ENCODE results near the gene DAZAP1.

The DAZAP1 gene

DNA sequence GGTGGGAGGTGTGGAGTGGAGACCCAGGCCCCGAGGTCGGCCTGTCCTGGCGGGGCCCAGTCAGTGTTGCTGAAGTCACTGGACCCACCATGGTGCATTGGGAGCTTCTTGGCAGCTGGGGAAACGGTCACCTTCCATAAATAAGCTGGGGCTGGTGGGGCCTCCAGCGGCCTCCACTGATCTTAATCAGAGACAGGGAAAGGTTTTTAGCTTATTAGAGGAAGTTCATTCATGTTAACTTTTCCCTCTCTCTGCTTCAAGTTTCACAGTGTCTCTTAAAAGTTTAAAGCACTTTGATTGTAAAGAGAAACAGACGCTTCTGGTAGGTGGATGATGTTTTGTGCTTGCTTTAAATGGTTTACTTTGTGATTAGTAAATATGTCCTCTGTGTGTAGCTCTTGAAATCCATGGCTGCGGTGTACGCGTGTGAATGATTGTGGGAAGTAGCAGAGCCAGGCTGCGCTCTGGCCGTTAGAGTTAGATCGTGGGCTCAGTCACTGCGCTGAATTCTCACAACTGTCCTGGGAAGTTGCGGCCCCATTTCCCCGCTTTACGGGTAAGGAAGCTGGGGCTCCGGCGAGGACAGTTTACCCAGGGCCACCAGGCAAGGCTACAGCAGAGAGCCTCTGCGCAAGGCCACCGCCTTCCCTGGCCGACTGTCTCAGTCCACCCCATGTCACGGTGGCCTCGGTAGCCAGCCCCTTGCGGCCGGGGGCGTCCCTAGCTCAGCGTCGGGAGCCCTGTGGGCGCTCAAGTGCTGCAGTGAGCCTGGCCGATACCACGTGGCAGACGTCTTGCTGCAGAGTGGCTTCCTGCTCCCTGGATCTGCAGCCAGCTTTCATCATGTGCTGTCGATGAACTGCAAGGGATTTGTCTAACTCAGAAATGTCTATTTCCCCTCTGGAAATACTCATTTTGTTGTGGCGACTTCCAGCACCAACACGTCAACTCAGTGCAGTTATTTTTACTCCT, 40.2 kb upstream of the DAZAP1 start:
- no peak overlapping the region for H3K9ac ChIP-seq (ENCODE audit: low read depth, low read length, poor library complexity, severe bottlenecking)
- no peak for TF ChIP-seq EZH2phosphoT487 (IDR thresholded peaks at IDR 0.05; ENCODE audit: borderline replicate concordance)
- H3K4me1 ChIP-seq (ENCODE audit: insufficient read depth, low read length, poor library complexity, severe bottlenecking), result peaks cover 23% of the 10 kb centered on the region

DNA sequence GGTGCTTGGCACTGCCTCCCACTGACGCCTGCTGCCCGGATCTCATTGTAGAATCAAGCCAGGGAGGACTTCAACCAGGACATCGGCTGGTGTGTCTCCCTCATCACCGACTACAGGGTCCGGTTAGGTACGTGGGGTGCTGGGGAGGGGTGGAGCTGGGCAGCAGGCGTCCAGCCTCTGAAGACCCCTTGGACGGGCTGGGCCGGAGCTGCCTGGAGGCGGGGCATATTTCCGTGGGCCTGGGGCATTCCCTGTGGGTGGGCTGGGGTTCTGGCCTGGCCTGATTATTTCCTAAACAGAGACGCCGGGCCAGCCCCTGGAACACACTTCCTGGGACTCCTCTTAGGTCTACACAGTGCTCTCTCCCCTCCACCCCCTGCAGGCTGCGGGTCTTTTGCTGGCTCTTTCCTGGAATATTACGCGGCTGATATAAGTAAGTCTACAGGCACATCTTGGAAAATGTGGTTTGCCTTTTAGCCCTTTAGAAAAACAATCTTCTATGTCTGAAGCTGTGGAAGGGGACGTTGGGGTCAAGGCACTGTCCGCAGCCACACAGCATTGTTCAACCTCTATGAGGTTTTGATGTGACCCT, 38.1 kb upstream of the DAZAP1 start:
- no peaks in the 10 kb centered on the region for H3K9me3 ChIP-seq (ENCODE audit: insufficient read depth, low read depth, low read length)
- no peak overlapping the region for H3K9ac ChIP-seq (ENCODE audit: low read depth, low read length, poor library complexity, severe bottlenecking)
- H3K36me3 ChIP-seq (ENCODE audit: insufficient read depth, low read length), result peaks cover 26% of the 10 kb centered on the region; the same call in 1 of the 2 replicates
- 0 out of 2 replicates have a peak, but pooled peaks cover 10% of the 10 kb centered on the region for H3K79me2 ChIP-seq (ENCODE audit: insufficient read depth, low read length)
- TF ChIP-seq, protein P1, sequence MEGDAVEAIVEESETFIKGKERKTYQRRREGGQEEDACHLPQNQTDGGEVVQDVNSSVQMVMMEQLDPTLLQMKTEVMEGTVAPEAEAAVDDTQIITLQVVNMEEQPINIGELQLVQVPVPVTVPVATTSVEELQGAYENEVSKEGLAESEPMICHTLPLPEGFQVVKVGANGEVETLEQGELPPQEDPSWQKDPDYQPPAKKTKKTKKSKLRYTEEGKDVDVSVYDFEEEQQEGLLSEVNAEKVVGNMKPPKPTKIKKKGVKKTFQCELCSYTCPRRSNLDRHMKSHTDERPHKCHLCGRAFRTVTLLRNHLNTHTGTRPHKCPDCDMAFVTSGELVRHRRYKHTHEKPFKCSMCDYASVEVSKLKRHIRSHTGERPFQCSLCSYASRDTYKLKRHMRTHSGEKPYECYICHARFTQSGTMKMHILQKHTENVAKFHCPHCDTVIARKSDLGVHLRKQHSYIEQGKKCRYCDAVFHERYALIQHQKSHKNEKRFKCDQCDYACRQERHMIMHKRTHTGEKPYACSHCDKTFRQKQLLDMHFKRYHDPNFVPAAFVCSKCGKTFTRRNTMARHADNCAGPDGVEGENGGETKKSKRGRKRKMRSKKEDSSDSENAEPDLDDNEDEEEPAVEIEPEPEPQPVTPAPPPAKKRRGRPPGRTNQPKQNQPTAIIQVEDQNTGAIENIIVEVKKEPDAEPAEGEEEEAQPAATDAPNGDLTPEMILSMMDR (conservative IDR thresholded peaks at IDR 0.05; ENCODE audit: low read length), result no peak
- TF ChIP-seq EZH2phosphoT487 (IDR thresholded peaks at IDR 0.05; ENCODE audit: borderline replicate concordance), result no peak
- no peak overlapping the region for H2AFZ ChIP-seq (ENCODE audit: low read length)
- no peaks in the 10 kb centered on the region for H4K20me1 ChIP-seq (ENCODE audit: insufficient read depth, low read length, poor library complexity, severe bottlenecking)
- peaks cover 3% of the 10 kb centered on the region for H3K4me1 ChIP-seq (ENCODE audit: insufficient read depth, low read length, poor library complexity, severe bottlenecking)
- no peak overlapping the region for H3K4me3 ChIP-seq (ENCODE audit: low read length, poor library complexity, severe bottlenecking)
- H3K9me2 ChIP-seq (replicated peaks; ENCODE audit: low read depth, low read length), result no peaks in the 10 kb centered on the region
- peaks cover under 1% of the 10 kb centered on the region; the same call in 1 of the 2 replicates for H3F3A ChIP-seq (ENCODE audit: low read depth)
- H3K4me2 ChIP-seq (ENCODE audit: low read depth, low read length, poor library complexity, severe bottlenecking), result no peak overlapping the region
- H3K27me3 ChIP-seq (ENCODE audit: insufficient read depth, low read length, poor library complexity, severe bottlenecking), result no peaks in the 10 kb centered on the region

More for the DNA sequence above, 40.2 kb upstream of the DAZAP1 start:
- Histone ChIP-seq H3K36me3 (ENCODE audit: insufficient read depth, low read length) (peaks cover 13% of the 10 kb centered on the region; the same call in 1 of the 2 replicates), H3K9me3 (ENCODE audit: insufficient read depth, low read depth, low read length) (no peaks in the 10 kb centered on the region), H3K9me2 (replicated peaks; ENCODE audit: low read depth, low read length) (no peaks in the 10 kb centered on the region), H3K79me2 (ENCODE audit: insufficient read depth, low read length) (peaks cover 16% of the 10 kb centered on the region; the same call in 1 of the 2 replicates), H3K4me2 (ENCODE audit: low read depth, low read length, poor library complexity, severe bottlenecking) (no peak overlapping the region), H2AFZ (ENCODE audit: low read length) (no peak overlapping the region), H3K27me3 (ENCODE audit: insufficient read depth, low read length, poor library complexity, severe bottlenecking) (no peaks in the 10 kb centered on the region), H4K20me1 (ENCODE audit: insufficient read depth, low read length, poor library complexity, severe bottlenecking) (no peaks in the 10 kb centered on the region), H3K4me3 (ENCODE audit: low read length, poor library complexity, severe bottlenecking) (no peak overlapping the region), H3F3A (ENCODE audit: low read depth) (peaks cover 5% of the 10 kb centered on the region)

DNA sequence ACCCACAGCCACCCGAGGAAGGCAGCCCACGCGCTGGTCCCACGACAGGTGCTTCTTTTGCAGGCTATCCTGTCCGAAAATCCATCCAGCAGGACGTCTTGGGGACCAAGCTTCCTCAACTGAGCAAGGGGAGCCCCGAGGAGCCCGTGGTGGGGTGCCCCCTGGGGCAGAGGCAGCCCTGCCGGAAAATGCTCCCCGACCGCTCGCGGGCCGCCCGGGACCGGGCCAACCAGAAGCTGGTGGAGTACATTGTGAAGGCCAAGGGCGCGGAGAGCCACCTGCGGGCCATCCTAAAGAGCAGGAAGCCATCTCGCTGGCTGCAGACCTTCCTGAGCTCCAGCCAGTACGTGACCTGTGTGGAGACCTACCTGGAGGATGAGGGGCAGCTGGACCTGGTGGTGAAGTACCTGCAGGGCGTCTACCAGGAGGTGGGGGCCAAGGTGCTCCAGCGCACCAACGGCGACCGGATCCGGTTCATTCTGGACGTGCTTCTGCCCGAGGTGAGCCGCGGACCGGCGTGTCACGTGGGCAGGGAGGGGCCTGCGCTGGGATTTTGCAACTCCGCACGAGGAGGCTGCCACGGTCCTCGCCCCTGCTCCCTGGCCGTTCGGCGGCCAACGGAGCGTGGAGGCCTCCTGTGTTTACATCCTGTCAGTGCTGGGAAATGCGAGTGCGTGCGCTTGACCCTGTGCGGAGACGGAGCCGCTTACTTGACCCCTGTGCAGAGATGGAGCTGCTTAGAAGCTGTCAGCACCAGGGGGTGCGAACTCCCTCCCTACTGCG, 36.6 kb upstream of the DAZAP1 start:
- H3K36me3 ChIP-seq (ENCODE audit: insufficient read depth, low read length), result peaks cover 26% of the 10 kb centered on the region; the same call in 1 of the 2 replicates
- H3K9me3 ChIP-seq (ENCODE audit: insufficient read depth, low read depth, low read length), result no peaks in the 10 kb centered on the region
- no peak overlapping the region for H3K9ac ChIP-seq (ENCODE audit: low read depth, low read length, poor library complexity, severe bottlenecking)
- H3K9me2 ChIP-seq (replicated peaks; ENCODE audit: low read depth, low read length), result no peaks in the 10 kb centered on the region
- H4K20me1 ChIP-seq (ENCODE audit: insufficient read depth, low read length, poor library complexity, severe bottlenecking), result no peaks in the 10 kb centered on the region
- 0 out of 2 replicates have a peak, but pooled peaks cover 2% of the 10 kb centered on the region for H3K79me2 ChIP-seq (ENCODE audit: insufficient read depth, low read length)
- no peak for TF ChIP-seq EZH2phosphoT487 (IDR thresholded peaks at IDR 0.05; ENCODE audit: borderline replicate concordance)
- TF ChIP-seq, protein P1 (conservative IDR thresholded peaks at IDR 0.05; ENCODE audit: low read length), result no peak
- H3K4me1 ChIP-seq (ENCODE audit: insufficient read depth, low read length, poor library complexity, severe bottlenecking), result no peaks in the 10 kb centered on the region
- no peak overlapping the region for H2AFZ ChIP-seq (ENCODE audit: low read length)
- no peak overlapping the region for H3K4me2 ChIP-seq (ENCODE audit: low read depth, low read length, poor library complexity, severe bottlenecking)
- H3K27me3 ChIP-seq (ENCODE audit: insufficient read depth, low read length, poor library complexity, severe bottlenecking), result no peaks in the 10 kb centered on the region
- no peaks in the 10 kb centered on the region for H3F3A ChIP-seq (ENCODE audit: low read depth)
- H3K4me3 ChIP-seq (ENCODE audit: low read length, poor library complexity, severe bottlenecking), result no peak overlapping the region

Data from Loucy (cell line).